ENCODE data around the gene NDEL1.

NDEL1 gene

GRCh38 chr17:8443756-8444155 lies 8.1 kb downstream of the NDEL1 start:
- no peak for DNase-seq (ENCODE audit: low read depth, low spot score)
- no peaks in the 10 kb centered on the region for H3K27me3 ChIP-seq (ENCODE audit: insufficient read depth, insufficient read length)
- TF ChIP-seq YY1 (IDR thresholded peaks at IDR 0.05; ENCODE audit: insufficient read depth, insufficient read length) = no peak
- no peak for TF ChIP-seq ZNF274 (IDR thresholded peaks at IDR 0.05; ENCODE audit: low read depth, low read length)
- TF ChIP-seq SUZ12 (IDR thresholded peaks at IDR 0.05; ENCODE audit: extremely low read depth, insufficient read depth, insufficient read length) = no peak
- no peak overlapping the region for H3K9ac ChIP-seq (ENCODE audit: insufficient read length, low read depth)
- no peaks in the 10 kb centered on the region for H3K9me3 ChIP-seq (ENCODE audit: insufficient read depth, low read length)
- no peak overlapping the region for H3K4me3 ChIP-seq (ENCODE audit: insufficient read length, low read depth)
- H3K4me1 ChIP-seq (ENCODE audit: insufficient read depth, insufficient read length) = no peaks in the 10 kb centered on the region
- peaks cover 43% of the 10 kb centered on the region for H3K36me3 ChIP-seq (ENCODE audit: insufficient read depth, insufficient read length, low read length)

- H3K27me3 ChIP-seq (ENCODE audit: insufficient read depth, insufficient read length) = no peaks in the 10 kb centered on the region
- no peak overlapping the region for H3K4me3 ChIP-seq (ENCODE audit: insufficient read length, low read depth)
- TF ChIP-seq ZNF274 (IDR thresholded peaks at IDR 0.05; ENCODE audit: low read depth, low read length) (no peak), SUZ12 (IDR thresholded peaks at IDR 0.05; ENCODE audit: extremely low read depth, insufficient read depth, insufficient read length) (no peak), YY1 (IDR thresholded peaks at IDR 0.05; ENCODE audit: insufficient read depth, insufficient read length) (no peak)
- no peaks in the 10 kb centered on the region for H3K4me1 ChIP-seq (ENCODE audit: insufficient read depth, insufficient read length)
- DNase-seq (ENCODE audit: low read depth, low spot score) = no peak
- peaks cover 50% of the 10 kb centered on the region for H3K36me3 ChIP-seq (ENCODE audit: insufficient read depth, insufficient read length, low read length)
- no peaks in the 10 kb centered on the region for H3K9me3 ChIP-seq (ENCODE audit: insufficient read depth, low read length)
- no peak overlapping the region for H3K9ac ChIP-seq (ENCODE audit: insufficient read length, low read depth)
Measured at GRCh38 chr17:8444494-8444893, 8.8 kb downstream of the NDEL1 start.

GRCh38 chr17:8445536-8445935 lies 9.9 kb downstream of the NDEL1 start:
- H3K9ac ChIP-seq (ENCODE audit: insufficient read length, low read depth) = no peak overlapping the region
- no peak for DNase-seq (ENCODE audit: low read depth, low spot score)

GRCh38 chr17:8447799-8448198 lies 12.1 kb downstream of the NDEL1 start:
- Histone ChIP-seq H3K4me1 (ENCODE audit: insufficient read depth, insufficient read length) (no peaks in the 10 kb centered on the region), H3K36me3 (ENCODE audit: insufficient read depth, insufficient read length, low read length) (peaks cover 63% of the 10 kb centered on the region), H3K9ac (ENCODE audit: insufficient read length, low read depth) (no peak overlapping the region), H3K9me3 (ENCODE audit: insufficient read depth, low read length) (no peaks in the 10 kb centered on the region), H3K4me3 (ENCODE audit: insufficient read length, low read depth) (no peak overlapping the region), H3K27me3 (ENCODE audit: insufficient read depth, insufficient read length) (no peaks in the 10 kb centered on the region)
- DNase-seq (ENCODE audit: low read depth, low spot score) = no peak
- TF ChIP-seq YY1 (IDR thresholded peaks at IDR 0.05; ENCODE audit: insufficient read depth, insufficient read length) (no peak), ZNF274 (IDR thresholded peaks at IDR 0.05; ENCODE audit: low read depth, low read length) (no peak), SUZ12 (IDR thresholded peaks at IDR 0.05; ENCODE audit: extremely low read depth, insufficient read depth, insufficient read length) (no peak)

More at GRCh38 chr17:8445536-8445935, 9.9 kb downstream of the NDEL1 start:
- Histone ChIP-seq H3K9me3 (ENCODE audit: insufficient read depth, low read length) (no peaks in the 10 kb centered on the region), H3K4me1 (ENCODE audit: insufficient read depth, insufficient read length) (no peaks in the 10 kb centered on the region), H3K27me3 (ENCODE audit: insufficient read depth, insufficient read length) (no peaks in the 10 kb centered on the region), H3K4me3 (ENCODE audit: insufficient read length, low read depth) (no peak overlapping the region), H3K36me3 (ENCODE audit: insufficient read depth, insufficient read length, low read length) (peaks cover 52% of the 10 kb centered on the region)
- TF ChIP-seq YY1 (IDR thresholded peaks at IDR 0.05; ENCODE audit: insufficient read depth, insufficient read length) (no peak), SUZ12 (IDR thresholded peaks at IDR 0.05; ENCODE audit: extremely low read depth, insufficient read depth, insufficient read length) (no peak), ZNF274 (IDR thresholded peaks at IDR 0.05; ENCODE audit: low read depth, low read length) (no peak)

DNA sequence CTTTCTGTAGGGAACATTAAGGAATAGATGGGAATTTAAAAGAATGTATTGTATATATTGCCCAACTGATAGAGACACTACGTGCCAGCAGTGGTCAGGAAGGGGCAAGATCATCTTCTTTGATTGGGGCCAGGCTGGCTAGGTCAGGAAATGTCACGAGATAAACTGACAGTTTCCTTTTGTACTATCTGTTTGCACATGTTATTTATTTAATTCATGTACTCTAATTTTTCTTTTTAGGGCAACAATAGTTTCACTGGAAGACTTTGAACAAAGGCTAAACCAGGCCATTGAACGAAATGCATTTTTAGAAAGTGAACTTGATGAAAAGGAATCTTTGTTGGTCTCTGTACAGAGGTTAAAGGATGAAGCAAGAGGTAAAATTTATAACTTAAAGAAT lies 12.6 kb downstream of the NDEL1 start:
- no peak for DNase-seq (ENCODE audit: low read depth, low spot score)
- Histone ChIP-seq H3K4me1 (ENCODE audit: insufficient read depth, insufficient read length) (no peaks in the 10 kb centered on the region), H3K4me3 (ENCODE audit: insufficient read length, low read depth) (no peak overlapping the region), H3K36me3 (ENCODE audit: insufficient read depth, insufficient read length, low read length) (peaks cover 64% of the 10 kb centered on the region), H3K9ac (ENCODE audit: insufficient read length, low read depth) (no peak overlapping the region), H3K27me3 (ENCODE audit: insufficient read depth, insufficient read length) (no peaks in the 10 kb centered on the region), H3K9me3 (ENCODE audit: insufficient read depth, low read length) (no peaks in the 10 kb centered on the region)
- TF ChIP-seq ZNF274 (IDR thresholded peaks at IDR 0.05; ENCODE audit: low read depth, low read length) (no peak), SUZ12 (IDR thresholded peaks at IDR 0.05; ENCODE audit: extremely low read depth, insufficient read depth, insufficient read length) (no peak), YY1 (IDR thresholded peaks at IDR 0.05; ENCODE audit: insufficient read depth, insufficient read length) (no peak)

- Histone ChIP-seq H3K9ac (ENCODE audit: insufficient read length, low read depth) (no peak overlapping the region), H3K4me3 (ENCODE audit: insufficient read length, low read depth) (no peak overlapping the region), H3K9me3 (ENCODE audit: insufficient read depth, low read length) (no peaks in the 10 kb centered on the region), H3K36me3 (ENCODE audit: insufficient read depth, insufficient read length, low read length) (peaks cover 75% of the 10 kb centered on the region), H3K4me1 (ENCODE audit: insufficient read depth, insufficient read length) (no peaks in the 10 kb centered on the region), H3K27me3 (ENCODE audit: insufficient read depth, insufficient read length) (no peaks in the 10 kb centered on the region)
- TF ChIP-seq ZNF274 (IDR thresholded peaks at IDR 0.05; ENCODE audit: low read depth, low read length) = no peak
- no peak for TF ChIP-seq SUZ12 (IDR thresholded peaks at IDR 0.05; ENCODE audit: extremely low read depth, insufficient read depth, insufficient read length)
- TF ChIP-seq YY1 (IDR thresholded peaks at IDR 0.05; ENCODE audit: insufficient read depth, insufficient read length) = no peak
- no peak for DNase-seq (ENCODE audit: low read depth, low spot score)
Measured at GRCh38 chr17:8451933-8452614, 16.4 kb downstream of the NDEL1 start.

GRCh38 chr17:8453326-8453725 lies 17.6 kb downstream of the NDEL1 start:
- Histone ChIP-seq H3K27me3 (ENCODE audit: insufficient read depth, insufficient read length) (no peaks in the 10 kb centered on the region), H3K4me3 (ENCODE audit: insufficient read length, low read depth) (no peak overlapping the region), H3K9ac (ENCODE audit: insufficient read length, low read depth) (no peak overlapping the region), H3K36me3 (ENCODE audit: insufficient read depth, insufficient read length, low read length) (peaks cover 84% of the 10 kb centered on the region), H3K4me1 (ENCODE audit: insufficient read depth, insufficient read length) (no peaks in the 10 kb centered on the region), H3K9me3 (ENCODE audit: insufficient read depth, low read length) (no peaks in the 10 kb centered on the region)
- no peak for DNase-seq (ENCODE audit: low read depth, low spot score)
- no peak for TF ChIP-seq YY1 (IDR thresholded peaks at IDR 0.05; ENCODE audit: insufficient read depth, insufficient read length)
- TF ChIP-seq ZNF274 (IDR thresholded peaks at IDR 0.05; ENCODE audit: low read depth, low read length) = no peak
- no peak for TF ChIP-seq SUZ12 (IDR thresholded peaks at IDR 0.05; ENCODE audit: extremely low read depth, insufficient read depth, insufficient read length)

All from NT2/D1 (cell line).